NCI-H1048 (cell line): ENCODE results near the gene SENP7.
"Not testable (repeated sequence)": the region's sequence is repeated elsewhere in the genome, so short reads cannot be mapped to it uniquely, and the experiment has no call there.

Experiments used
- DNase-seq: peaks from one replicate; lab custom pipeline; 2025; lab: John Stamatoyannopoulos, UW

SENP7 gene

GRCh38 chr3:101521211-101521701 is 8.2 kb upstream of the SENP7 start:
- no peak for DNase-seq

- no peak for DNase-seq
These were observed 6.8 kb upstream of the SENP7 start for GRCh38 chr3:101519685-101520365.

GRCh38 chr3:101518421-101518871 is 5.4 kb upstream of the SENP7 start:
- no peak for DNase-seq

GRCh38 chr3:101513419-101513986 is 491 bp upstream of the SENP7 start:
- no peak for DNase-seq

GRCh38 chr3:101512396-101512645 is 691 bp downstream of the SENP7 start:
- no peak for DNase-seq

- DNase-seq, result no peak
These were observed 3.2 kb downstream of the SENP7 start for GRCh38 chr3:101509811-101510210.

GRCh38 chr3:101509281-101509680 is 3.7 kb downstream of the SENP7 start:
- DNase-seq, result no peak

GRCh38 chr3:101501783-101502182 is 11.2 kb downstream of the SENP7 start:
- no peak for DNase-seq

- DNase-seq, result no peak
These were observed 12.8 kb downstream of the SENP7 start for GRCh38 chr3:101500208-101500607.

GRCh38 chr3:101497803-101498202 is 15.2 kb downstream of the SENP7 start:
- no peak for DNase-seq

GRCh38 chr3:101495552-101495951 is 17.5 kb downstream of the SENP7 start:
- DNase-seq, result no peak

GRCh38 chr3:101484805-101485620 is 28.0 kb downstream of the SENP7 start:
- no peak for DNase-seq

GRCh38 chr3:101478980-101479379 is 34.0 kb downstream of the SENP7 start:
- no peak for DNase-seq

GRCh38 chr3:101474841-101475552 is 38.0 kb downstream of the SENP7 start:
- not testable (repeated sequence) for DNase-seq

GRCh38 chr3:101468676-101469075 is 44.3 kb downstream of the SENP7 start:
- not testable (repeated sequence) for DNase-seq

GRCh38 chr3:101467310-101467663 is 45.7 kb downstream of the SENP7 start:
- DNase-seq, result not testable (repeated sequence)

GRCh38 chr3:101466465-101467309 is 46.3 kb downstream of the SENP7 start:
- DNase-seq, result no peak

- no peak for DNase-seq
These were observed 48.8 kb downstream of the SENP7 start for GRCh38 chr3:101464235-101464634.

GRCh38 chr3:101461451-101461850 is 51.6 kb downstream of the SENP7 start:
- no peak for DNase-seq

GRCh38 chr3:101458387-101458786 is 54.6 kb downstream of the SENP7 start:
- no peak for DNase-seq

GRCh38 chr3:101454629-101455028 is 58.4 kb downstream of the SENP7 start:
- DNase-seq, result no peak

- no peak for DNase-seq
These were observed 59.1 kb downstream of the SENP7 start for GRCh38 chr3:101453961-101454360.
